CD8-positive, alpha-beta memory T cell (primary cell): ENCODE results near the gene CNTD1. TPM values are rescaled to one million over a fixed set of nuclear protein-coding genes. Genes with fewer than 3 reads are reported as not detected.

Experiments used
- CTCF ChIA-PET: fragments of 350-600 bp; sonication (Branson Sonifier 250); formaldehyde crosslinking; loops from one replicate; lab custom pipeline; 2021; ENCODE audit warnings: antibody characterized with exemption; lab: Charles Lee
- POLR2A ChIA-PET: fragments of 350-600 bp; sonication (Branson Sonifier 250); formaldehyde crosslinking; loops from one replicate; lab custom pipeline; 2021; ENCODE audit warnings: antibody characterized with exemption; lab: Charles Lee
- DNase-seq, 5 donors: peaks; one replicate each; pipeline versions ENCODE4 v3.0.0 to v3.0.0-alpha.2; 2020 to 2022; ENCODE audit warnings: mixed read lengths in 1 of 5
- H3K27ac ChIP-seq: one replicate; pipeline ENCODE4 v1.7.0; 2013; ENCODE audit warnings: low read depth, mild to moderate bottlenecking, low read length, moderate library complexity
- H3K27me3 ChIP-seq: 2 replicates; pipeline ENCODE4 v1.7.0; 2013; ENCODE audit warnings: low read length, mild to moderate bottlenecking; ENCODE audit not compliant: insufficient read depth, poor library complexity, severe bottlenecking
- H3K36me3 ChIP-seq: 2 replicates; pipeline ENCODE4 v1.7.0; 2013; ENCODE audit warnings: mild to moderate bottlenecking, low read length, moderate library complexity; ENCODE audit not compliant: insufficient read depth
- H3K4me1 ChIP-seq: 2 replicates; pipeline ENCODE4 v1.7.0; 2013; ENCODE audit warnings: mild to moderate bottlenecking, low read length, moderate library complexity; ENCODE audit not compliant: insufficient read depth
- H3K4me3 ChIP-seq: 2 replicates; pipeline ENCODE4 v1.7.0; 2013; ENCODE audit warnings: mild to moderate bottlenecking, low read length
- H3K9me3 ChIP-seq: 2 replicates; pipeline ENCODE4 v1.7.0; 2013; ENCODE audit warnings: mild to moderate bottlenecking, low read length
- H3K27ac Mint-ChIP-seq, 8 donors: one replicate each; pipeline ENCODE4 v1.8.0; 2020 to 2021; ENCODE audit warnings: mixed read lengths in 8 of 8, mild to moderate bottlenecking in 6 of 8, inconsistent platforms in 3 of 8, moderate library complexity in 3 of 8
- H3K27me3 Mint-ChIP-seq, 2 donors: one replicate each; pipeline ENCODE4 v1.8.0; 2020 to 2021; ENCODE audit warnings: mixed read lengths in 2 of 2, mild to moderate bottlenecking in 1 of 2, moderate library complexity in 1 of 2
- H3K36me3 Mint-ChIP-seq, 3 donors: one replicate each; pipeline ENCODE4 v1.8.0; 2020 to 2021; ENCODE audit warnings: mixed read lengths in 3 of 3, inconsistent platforms in 1 of 3, mild to moderate bottlenecking in 1 of 3
- H3K4me1 Mint-ChIP-seq, 3 donors: one replicate each; pipeline ENCODE4 v1.8.0; 2020 to 2021; ENCODE audit warnings: mixed read lengths in 3 of 3, inconsistent platforms in 1 of 3, mild to moderate bottlenecking in 1 of 3
- H3K4me3 Mint-ChIP-seq, 7 donors: one replicate each; pipeline ENCODE4 v1.8.0; 2020 to 2021; ENCODE audit warnings: mixed read lengths in 7 of 7, mild to moderate bottlenecking in 6 of 7, moderate library complexity in 4 of 7, inconsistent platforms in 2 of 7
- H3K9me3 Mint-ChIP-seq, 5 donors: one replicate each; pipeline ENCODE4 v1.8.0; 2020 to 2022; ENCODE audit warnings: mixed read lengths in 5 of 5, mild to moderate bottlenecking in 3 of 5, moderate library complexity in 2 of 5, inconsistent platforms in 1 of 5
- polyA plus RNA-seq: library from polyadenylated mRNA; unstranded; fragments of 300-500 nt; fragmentation: Illumina TruSeq; gene quantifications from one replicate; pipeline ENCODE4 v1.2.3, GENCODE V29; 2021
- total RNA-seq, 2 experiments: library from RNA; stranded (reverse); gene quantifications; one replicate each; pipeline ENCODE4 v1.2.3, GENCODE V29; 2021

The CNTD1 gene
- total and polyA plus RNA-seq, 3 experiments from 2014 or later: 0.15 TPM; not detected in 2

GRCh38 chr17:42797067-42798007 lies 1.3 kb upstream of the CNTD1 start:
- peaks cover 0 to 3% of the 10 kb centered on the region in 2 donors for H3K27me3 Mint-ChIP-seq
- Histone ChIP-seq H3K36me3 (no peaks in the 10 kb centered on the region), H3K4me3 (peak overlapping the region; percentile 67), H3K4me1 (peaks cover 18% of the 10 kb centered on the region), H3K27me3 (no peaks in the 10 kb centered on the region), H3K27ac (peak overlapping the region; percentile 27), H3K9me3 (no peaks in the 10 kb centered on the region)
- H3K4me1 Mint-ChIP-seq: peaks cover 22 to 31% (median 31%) of the 10 kb centered on the region in 3 donors
- ChIA-PET POLR2A (interaction anchor here (0.8 kb wide), 1 partner anchor 24 kb away, joined by 3 read pairs; the partner anchor contains the start of gene VPS25), CTCF (no interaction called here)
- peak overlapping the region; percentile 94 to 97 (median 95) for H3K4me3 Mint-ChIP-seq
- no peak for DNase-seq
- H3K27ac Mint-ChIP-seq: peak overlapping the region in 4 of 8 donors; percentile 39 to 57 (median 52)
- H3K9me3 Mint-ChIP-seq: no peaks in the 10 kb centered on the region
- peaks cover 0 to 11% (median 5%) of the 10 kb centered on the region in 3 donors for H3K36me3 Mint-ChIP-seq

- ChIA-PET POLR2A (interaction anchor here (0.8 to 1.5 kb wide), 2 partner anchors 25 to 26 kb away, joined by 3 to 8 read pairs; partner anchors contain the start of genes BECN1 and VPS25), CTCF (interaction anchor here (0.7 to 1.0 kb wide), 2 partner anchors 26 to 34 kb away, joined by 3 to 4 read pairs; partner anchors contain the start of gene BECN1)
- H3K27me3 Mint-ChIP-seq: peaks cover 0 to 3% of the 10 kb centered on the region in 2 donors
- H3K36me3 Mint-ChIP-seq: peaks cover 0 to 11% (median 5%) of the 10 kb centered on the region in 3 donors
- DNase-seq: no peak
- peaks cover 22 to 31% (median 31%) of the 10 kb centered on the region in 3 donors for H3K4me1 Mint-ChIP-seq
- no peaks in the 10 kb centered on the region for H3K9me3 ChIP-seq
- H3K27me3 ChIP-seq: no peaks in the 10 kb centered on the region
- no peaks in the 10 kb centered on the region for H3K36me3 ChIP-seq
- H3K27ac ChIP-seq: peak overlapping the region; percentile 27
- peak overlapping the region; percentile 67 for H3K4me3 ChIP-seq
- peak overlapping the region; percentile 94 to 97 (median 95) for H3K4me3 Mint-ChIP-seq
- H3K9me3 Mint-ChIP-seq: no peaks in the 10 kb centered on the region
- peak overlapping the region in 7 of 8 donors; percentile 40 to 93 (median 90) for H3K27ac Mint-ChIP-seq
- peaks cover 18% of the 10 kb centered on the region for H3K4me1 ChIP-seq
These were observed 664 bp upstream of the CNTD1 start for GRCh38 chr17:42798011-42798382.

- no peaks in the 10 kb centered on the region for H3K27me3 ChIP-seq
- Mint-ChIP-seq H3K27me3 (peaks cover 0 to 3% of the 10 kb centered on the region in 2 donors), H3K4me3 (no peak overlapping the region), H3K4me1 (peaks cover 6 to 10% (median 6%) of the 10 kb centered on the region in 3 donors), H3K27ac (peak overlapping the region in 1 of 8 donors; percentile 78), H3K36me3 (peaks cover 0 to 7% (median 0%) of the 10 kb centered on the region in 3 donors), H3K9me3 (no peaks in the 10 kb centered on the region)
- no peak overlapping the region for H3K4me3 ChIP-seq
- no peaks in the 10 kb centered on the region for H3K36me3 ChIP-seq
- ChIA-PET CTCF (interaction anchor here (1.9 kb wide), 1 partner anchor 15 kb away, joined by 4 read pairs; no protein-coding TSS in a partner anchor), POLR2A (no interaction called here)
- DNase-seq: no peak
- H3K27ac ChIP-seq: no peak overlapping the region
- no peaks in the 10 kb centered on the region for H3K9me3 ChIP-seq
- peaks cover 4% of the 10 kb centered on the region for H3K4me1 ChIP-seq
These were observed 4.6 kb downstream of the CNTD1 start for GRCh38 chr17:42803074-42803883.

GRCh38 chr17:42804918-42805367 lies 6.3 kb downstream of the CNTD1 start:
- Histone ChIP-seq H3K9me3 (no peaks in the 10 kb centered on the region), H3K27ac (no peak overlapping the region), H3K4me1 (no peaks in the 10 kb centered on the region), H3K27me3 (no peaks in the 10 kb centered on the region), H3K4me3 (no peak overlapping the region), H3K36me3 (peaks cover 1% of the 10 kb centered on the region)
- H3K27ac Mint-ChIP-seq: peak overlapping the region in 2 of 8 donors; percentile 47 to 69
- H3K9me3 Mint-ChIP-seq: no peaks in the 10 kb centered on the region
- no peaks in the 10 kb centered on the region for H3K27me3 Mint-ChIP-seq
- H3K4me1 Mint-ChIP-seq: peaks cover 0 to 1% (median 0%) of the 10 kb centered on the region in 3 donors
- ChIA-PET CTCF (interaction anchor here (1.7 kb wide), 1 partner anchor 19 kb away, joined by 4 read pairs; the partner anchor contains the start of gene BECN1), POLR2A (no interaction called here)
- H3K36me3 Mint-ChIP-seq: peaks cover under 1 to 16% (median 2%) of the 10 kb centered on the region in 3 donors
- DNase-seq: no peak
- H3K4me3 Mint-ChIP-seq: peak overlapping the region in 1 of 7 donors; percentile 53

GRCh38 chr17:42806249-42806648 lies 7.6 kb downstream of the CNTD1 start:
- Mint-ChIP-seq H3K36me3 (peaks cover 4 to 28% (median 7%) of the 10 kb centered on the region in 3 donors), H3K9me3 (no peaks in the 10 kb centered on the region), H3K4me3 (no peak overlapping the region), H3K27ac (no peak overlapping the region), H3K27me3 (no peaks in the 10 kb centered on the region), H3K4me1 (no peaks in the 10 kb centered on the region)
- Histone ChIP-seq H3K36me3 (peaks cover 12% of the 10 kb centered on the region), H3K9me3 (no peaks in the 10 kb centered on the region), H3K4me3 (no peak overlapping the region), H3K27ac (no peak overlapping the region), H3K4me1 (no peaks in the 10 kb centered on the region), H3K27me3 (no peaks in the 10 kb centered on the region)
- DNase-seq: no peak
- ChIA-PET CTCF (interaction anchor here (1.7 kb wide), 1 partner anchor 17 kb away, joined by 4 read pairs; the partner anchor contains the start of gene BECN1), POLR2A (no interaction called here)

- Histone ChIP-seq H3K9me3 (no peaks in the 10 kb centered on the region), H3K27ac (no peak overlapping the region), H3K27me3 (no peaks in the 10 kb centered on the region), H3K36me3 (peaks cover 24% of the 10 kb centered on the region), H3K4me1 (no peaks in the 10 kb centered on the region), H3K4me3 (no peak overlapping the region)
- CTCF ChIA-PET: interaction anchor here (1.3 kb wide), 1 partner anchor 12 kb away, joined by 3 read pairs; no protein-coding TSS in a partner anchor
- POLR2A ChIA-PET: no interaction called here
- Mint-ChIP-seq H3K27me3 (no peaks in the 10 kb centered on the region), H3K36me3 (peaks cover 6 to 44% (median 13%) of the 10 kb centered on the region in 3 donors), H3K9me3 (no peaks in the 10 kb centered on the region), H3K4me1 (no peaks in the 10 kb centered on the region), H3K27ac (peak overlapping the region in 1 of 8 donors; percentile 32), H3K4me3 (no peak overlapping the region)
- DNase-seq: no peak
These were observed 10.6 kb downstream of the CNTD1 start for GRCh38 chr17:42809250-42809649.

GRCh38 chr17:42814633-42815399 lies 16.2 kb downstream of the CNTD1 start:
- POLR2A ChIA-PET: interaction anchor here (1.0 kb wide), 1 partner anchor 10 kb away, joined by 3 read pairs; the partner anchor contains the start of gene BECN1
- peaks cover 8 to 79% (median 26%) of the 10 kb centered on the region in 3 donors for H3K36me3 Mint-ChIP-seq

More at GRCh38 chr17:42814633-42815399, 16.2 kb downstream of the CNTD1 start:
- H3K27me3 ChIP-seq: no peaks in the 10 kb centered on the region
- H3K4me3 Mint-ChIP-seq: no peak overlapping the region
- no peaks in the 10 kb centered on the region for H3K9me3 ChIP-seq
- peaks cover 0 to 4% (median 3%) of the 10 kb centered on the region in 3 donors for H3K4me1 Mint-ChIP-seq
- no peak overlapping the region for H3K4me3 ChIP-seq
- no peak for DNase-seq
- peak overlapping the region in 1 of 8 donors; percentile 7 for H3K27ac Mint-ChIP-seq
- no peaks in the 10 kb centered on the region for H3K27me3 Mint-ChIP-seq
- CTCF ChIA-PET: no interaction called here
- H3K4me1 ChIP-seq: no peaks in the 10 kb centered on the region
- no peak overlapping the region for H3K27ac ChIP-seq
- H3K9me3 Mint-ChIP-seq: no peaks in the 10 kb centered on the region
- peaks cover 73% of the 10 kb centered on the region for H3K36me3 ChIP-seq
